ENCODE results near the gene VAMP2.

Gene VAMP2

DNA sequence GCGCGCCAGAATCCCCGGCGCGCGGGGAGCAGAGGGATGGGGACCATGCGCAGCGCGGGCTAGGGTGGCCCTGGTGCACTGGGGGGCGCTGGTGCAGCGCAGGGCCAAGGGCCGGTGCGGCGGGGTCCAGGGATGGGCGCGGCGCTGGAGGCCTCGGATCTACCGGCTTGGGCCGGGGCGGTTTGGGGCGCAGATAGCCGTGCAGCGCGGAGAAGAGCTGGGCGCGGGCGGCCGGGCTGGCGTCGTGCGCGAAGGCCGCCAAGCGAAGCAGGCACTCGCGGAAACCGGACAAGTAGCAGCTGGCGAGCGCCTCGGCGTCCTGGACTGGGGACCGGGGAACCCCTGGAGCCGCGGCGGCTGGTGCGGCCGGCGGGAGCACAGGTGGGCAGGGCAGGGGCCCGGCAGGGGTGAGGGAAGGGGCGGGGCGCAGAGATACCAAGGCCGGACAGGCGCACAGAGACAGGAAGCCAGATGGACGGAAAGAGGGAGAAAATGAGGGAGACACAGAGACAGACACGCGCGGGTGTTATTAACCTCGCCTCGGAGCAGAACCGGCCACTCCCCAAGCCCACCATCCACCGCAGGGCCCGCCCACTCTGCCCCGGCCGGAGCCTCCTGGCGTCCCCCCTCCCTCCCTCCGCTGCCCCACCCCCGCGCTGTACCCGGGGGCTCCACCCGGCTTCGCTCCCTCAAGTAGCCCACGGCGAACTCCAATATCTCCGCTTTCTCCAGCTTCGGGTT, 40.9 kb downstream of the VAMP2 start:
- Histone ChIP-seq H3K4me1 (ENCODE audit: insufficient read depth, low read length, poor library complexity, severe bottlenecking) (peaks cover 44% of the 10 kb centered on the region), H3K27me3 (ENCODE audit: insufficient read depth, low read length, poor library complexity, severe bottlenecking) (peaks cover 7% of the 10 kb centered on the region), H3K4me3 (ENCODE audit: low read length, poor library complexity, severe bottlenecking) (peak overlapping the region; percentile 91), H3K9me3 (ENCODE audit: insufficient read depth, low read depth, low read length) (no peaks in the 10 kb centered on the region), H3K9ac (ENCODE audit: low read depth, low read length, poor library complexity, severe bottlenecking) (peak overlapping the region; percentile 46), H3K79me2 (ENCODE audit: insufficient read depth, low read length) (no peaks in the 10 kb centered on the region), H2AFZ (ENCODE audit: low read length) (peak overlapping the region; percentile 72), H3K9me2 (replicated peaks; ENCODE audit: low read depth, low read length) (no peaks in the 10 kb centered on the region), H4K20me1 (ENCODE audit: insufficient read depth, low read length, poor library complexity, severe bottlenecking) (no peaks in the 10 kb centered on the region), H3K36me3 (ENCODE audit: insufficient read depth, low read length) (no peaks in the 10 kb centered on the region), H3F3A (ENCODE audit: low read depth) (peaks cover 15% of the 10 kb centered on the region), H3K4me2 (ENCODE audit: low read depth, low read length, poor library complexity, severe bottlenecking) (peak overlapping the region; percentile 93)
- TF ChIP-seq, protein P1, sequence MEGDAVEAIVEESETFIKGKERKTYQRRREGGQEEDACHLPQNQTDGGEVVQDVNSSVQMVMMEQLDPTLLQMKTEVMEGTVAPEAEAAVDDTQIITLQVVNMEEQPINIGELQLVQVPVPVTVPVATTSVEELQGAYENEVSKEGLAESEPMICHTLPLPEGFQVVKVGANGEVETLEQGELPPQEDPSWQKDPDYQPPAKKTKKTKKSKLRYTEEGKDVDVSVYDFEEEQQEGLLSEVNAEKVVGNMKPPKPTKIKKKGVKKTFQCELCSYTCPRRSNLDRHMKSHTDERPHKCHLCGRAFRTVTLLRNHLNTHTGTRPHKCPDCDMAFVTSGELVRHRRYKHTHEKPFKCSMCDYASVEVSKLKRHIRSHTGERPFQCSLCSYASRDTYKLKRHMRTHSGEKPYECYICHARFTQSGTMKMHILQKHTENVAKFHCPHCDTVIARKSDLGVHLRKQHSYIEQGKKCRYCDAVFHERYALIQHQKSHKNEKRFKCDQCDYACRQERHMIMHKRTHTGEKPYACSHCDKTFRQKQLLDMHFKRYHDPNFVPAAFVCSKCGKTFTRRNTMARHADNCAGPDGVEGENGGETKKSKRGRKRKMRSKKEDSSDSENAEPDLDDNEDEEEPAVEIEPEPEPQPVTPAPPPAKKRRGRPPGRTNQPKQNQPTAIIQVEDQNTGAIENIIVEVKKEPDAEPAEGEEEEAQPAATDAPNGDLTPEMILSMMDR (conservative IDR thresholded peaks at IDR 0.05; ENCODE audit: low read length), result peak; percentile 67
- no peak for TF ChIP-seq EZH2phosphoT487 (IDR thresholded peaks at IDR 0.05; ENCODE audit: borderline replicate concordance)

GRCh38 chr17:8121407-8121680, 41.4 kb downstream of the VAMP2 start:
- H3K4me1 ChIP-seq (ENCODE audit: insufficient read depth, low read length, poor library complexity, severe bottlenecking), result peaks cover 42% of the 10 kb centered on the region
- H3K9me3 ChIP-seq (ENCODE audit: insufficient read depth, low read depth, low read length), result no peaks in the 10 kb centered on the region
- no peaks in the 10 kb centered on the region for H3K9me2 ChIP-seq (replicated peaks; ENCODE audit: low read depth, low read length)
- peak overlapping the region; percentile 71 for H3K9ac ChIP-seq (ENCODE audit: low read depth, low read length, poor library complexity, severe bottlenecking)
- H3K4me3 ChIP-seq (ENCODE audit: low read length, poor library complexity, severe bottlenecking), result peak overlapping the region; percentile 91
- no peaks in the 10 kb centered on the region for H3K36me3 ChIP-seq (ENCODE audit: insufficient read depth, low read length)
- H2AFZ ChIP-seq (ENCODE audit: low read length), result no peak overlapping the region
- no peaks in the 10 kb centered on the region for H3K79me2 ChIP-seq (ENCODE audit: insufficient read depth, low read length)
- peak overlapping the region; percentile 93 for H3K4me2 ChIP-seq (ENCODE audit: low read depth, low read length, poor library complexity, severe bottlenecking)
- no peaks in the 10 kb centered on the region for H4K20me1 ChIP-seq (ENCODE audit: insufficient read depth, low read length, poor library complexity, severe bottlenecking)
- H3K27me3 ChIP-seq (ENCODE audit: insufficient read depth, low read length, poor library complexity, severe bottlenecking), result peaks cover 7% of the 10 kb centered on the region
- TF ChIP-seq EZH2phosphoT487 (IDR thresholded peaks at IDR 0.05; ENCODE audit: borderline replicate concordance), result no peak
- TF ChIP-seq, protein P1 (conservative IDR thresholded peaks at IDR 0.05; ENCODE audit: low read length), result no peak
- peaks cover 15% of the 10 kb centered on the region for H3F3A ChIP-seq (ENCODE audit: low read depth)

- TF ChIP-seq, protein P1 (conservative IDR thresholded peaks at IDR 0.05; ENCODE audit: low read length), result peak; percentile 43
- TF ChIP-seq EZH2phosphoT487 (IDR thresholded peaks at IDR 0.05; ENCODE audit: borderline replicate concordance), result no peak
- no peaks in the 10 kb centered on the region for H3K9me3 ChIP-seq (ENCODE audit: insufficient read depth, low read depth, low read length)
- H3K27me3 ChIP-seq (ENCODE audit: insufficient read depth, low read length, poor library complexity, severe bottlenecking), result peaks cover 7% of the 10 kb centered on the region
- H2AFZ ChIP-seq (ENCODE audit: low read length), result no peak overlapping the region; the same call in 1 of the 2 replicates
- peak overlapping the region; percentile 91 for H3K4me3 ChIP-seq (ENCODE audit: low read length, poor library complexity, severe bottlenecking)
- peaks cover 42% of the 10 kb centered on the region for H3K4me1 ChIP-seq (ENCODE audit: insufficient read depth, low read length, poor library complexity, severe bottlenecking)
- no peaks in the 10 kb centered on the region for H4K20me1 ChIP-seq (ENCODE audit: insufficient read depth, low read length, poor library complexity, severe bottlenecking)
- H3K4me2 ChIP-seq (ENCODE audit: low read depth, low read length, poor library complexity, severe bottlenecking), result peak overlapping the region; percentile 93
- no peaks in the 10 kb centered on the region for H3K9me2 ChIP-seq (replicated peaks; ENCODE audit: low read depth, low read length)
- H3F3A ChIP-seq (ENCODE audit: low read depth), result peaks cover 15% of the 10 kb centered on the region
- H3K9ac ChIP-seq (ENCODE audit: low read depth, low read length, poor library complexity, severe bottlenecking), result peak overlapping the region; percentile 71
- H3K36me3 ChIP-seq (ENCODE audit: insufficient read depth, low read length), result no peaks in the 10 kb centered on the region
- no peaks in the 10 kb centered on the region for H3K79me2 ChIP-seq (ENCODE audit: insufficient read depth, low read length)
Measured at GRCh38 chr17:8120520-8121406, 42.0 kb downstream of the VAMP2 start.

Measured in Loucy (cell line).